Transverse colon (tissue), 4 donors: ENCODE results near the gene AMFR. TPM values are rescaled to one million over a fixed set of nuclear protein-coding genes. Genes with fewer than 3 reads are reported as not detected.

Experiments
- DNase-seq: peaks from one replicate; pipeline ENCODE4 v3.0.0-alpha.2; 2019
- H3K27ac ChIP-seq, 4 donors: fragments of 200-600 bp; sonication (generic); 2 replicates each; pipeline ENCODE4 v1.5.1; 2016 to 2018; ENCODE audit warnings: inconsistent platforms in 4 of 4
- H3K27me3 ChIP-seq: fragments of 200-600 bp; sonication (generic); 2 replicates; pipeline ENCODE4 v1.5.1; 2017; ENCODE audit warnings: inconsistent platforms
- H3K36me3 ChIP-seq, 4 donors: fragments of 200-600 bp; sonication (generic); 2 replicates each; pipeline ENCODE4 v1.5.1; 2017 to 2019; ENCODE audit warnings: inconsistent platforms in 4 of 4
- H3K4me1 ChIP-seq, 4 donors: fragments of 200-600 bp; sonication (generic); 2 replicates each; pipeline ENCODE4 v1.5.1; 2017 to 2020; ENCODE audit warnings: inconsistent platforms in 4 of 4
- H3K4me3 ChIP-seq, 4 donors: fragments of 200-600 bp; sonication (generic); 1 replicate in 1 of 4; 2 replicates in 3 of 4; pipeline versions ENCODE4 v1.5.1 to v1.6.1; 2017 to 2019; ENCODE audit warnings: inconsistent platforms in 4 of 4
- H3K9me3 ChIP-seq, 2 donors: fragments of 200-600 bp; sonication (generic); 2 replicates each; pipeline ENCODE4 v1.5.1; 2017 to 2019; ENCODE audit warnings: inconsistent platforms in 2 of 2
- EP300 ChIP-seq: sonication (generic); formaldehyde crosslinking; IDR thresholded peaks from one replicate; pipeline ENCODE4 v1.6.1; 2017; ENCODE audit warnings: antibody characterized with exemption, low read depth
- POLR2A ChIP-seq: fragments of 450-650 bp; IDR thresholded peaks from one replicate; pipeline ENCODE4 v1.6.1; 2016; ENCODE audit warnings: antibody characterized with exemption, mild to moderate bottlenecking, moderate library complexity
- POLR2AphosphoS5 ChIP-seq, 3 donors: sonication (generic); formaldehyde crosslinking; IDR thresholded peaks; one replicate each; pipeline ENCODE4 v1.6.1; 2016; ENCODE audit warnings: antibody characterized with exemption in 3 of 3
- WGBS, 2 donors: methylation state at CpG; one replicate each; pipeline ENCODE4 v1.1.5; 2018; ENCODE audit warnings: low coverage in 1 of 2; 5-methylcytosine and 5-hydroxymethylcytosine counted together
- in situ Hi-C, 4 donors: fragments of 200-750 bp; cut with MboI; loops; one replicate each; pipeline versions ENCODE4 v1.15.0 to v1.15.1; 2017; ENCODE audit warnings: low sequenced_read_pairs in 3 of 4, low pct_ligation_motif_present in 1 of 4, low pct_unique_long_range_greater_than_20kb in 1 of 4
- intact Hi-C: fragments of 100-400 bp; cut with DNase I; formaldehyde crosslinking; loops from one replicate; pipeline ENCODE4 v1.15.1; 2023; ENCODE audit warnings: low total_unique reads
- total RNA-seq, 4 donors: library from RNA; depleted of rRNA; stranded (reverse); fragments of >200 nt; gene quantifications; one replicate each; pipeline ENCODE4 v1.1.0, GENCODE V29; 2016
- TF ChIP-seq, protein P1 (sequence below), 5 experiments: fragments of 200-600 bp in 3 of 5; fragments of 450-650 bp in 2 of 5; sonication (generic) in 3 of 5; IDR thresholded peaks; 1 replicate in 2 of 5; 2 replicates in 3 of 5; pipeline ENCODE4 v1.5.1; 2016 to 2017; ENCODE audit warnings: antibody characterized with exemption in 5 of 5, inconsistent platforms in 3 of 5, mild to moderate bottlenecking in 2 of 5, moderate library complexity in 1 of 5

AMFR gene
- total RNA-seq, 4 donors from 2014 or later, result 60.7 to 156 (median 114) TPM

DNA sequence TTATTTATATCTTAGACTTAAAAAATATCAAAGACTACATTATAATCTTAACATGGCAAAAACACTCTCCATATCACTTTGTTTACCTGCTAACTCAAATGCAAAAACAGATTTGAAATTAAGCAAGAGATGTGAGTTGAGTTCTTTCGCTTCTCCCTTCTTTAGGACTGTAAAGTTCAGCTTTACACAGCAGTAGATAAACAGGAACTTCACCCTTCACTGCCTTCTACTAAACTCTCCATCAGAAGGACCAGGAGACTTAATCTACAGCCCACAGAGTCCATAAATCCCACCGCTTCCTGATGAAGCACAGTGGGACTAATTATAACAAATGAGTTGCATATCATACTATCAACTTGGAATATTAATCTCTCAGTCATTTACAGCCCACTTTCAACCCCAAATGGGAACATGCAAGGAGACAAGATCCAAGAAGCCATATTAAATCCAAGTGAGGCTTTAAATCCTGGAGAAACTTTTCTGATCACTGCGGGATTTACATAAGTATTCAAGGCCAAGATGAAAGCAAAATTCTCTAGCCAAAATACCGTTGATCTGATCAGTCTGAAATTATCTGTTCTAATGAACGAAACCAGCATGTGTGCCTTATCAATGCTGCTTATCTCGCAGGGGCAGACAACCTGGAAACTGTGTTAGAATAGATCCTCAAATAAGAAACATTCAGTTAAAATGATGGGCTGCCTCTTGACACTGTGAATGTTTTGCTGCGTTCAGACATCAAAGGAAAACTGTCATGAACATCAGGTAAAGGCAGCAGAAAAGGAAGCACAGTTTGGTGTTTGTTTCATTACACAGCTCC lies 1.6 kb downstream of the AMFR start:
- 17 to 20% methylated on average over 5 to 7 of the region's 7 CpGs for WGBS, 2 donors
- Histone ChIP-seq H3K4me3 (peak overlapping the region; percentile 77 to 99 (median 97)), H3K27ac (peak overlapping the region; percentile 91 to 95 (median 92)), H3K27me3 (no peaks in the 10 kb centered on the region), H3K9me3 (no peaks in the 10 kb centered on the region), H3K36me3 (no peaks in the 10 kb centered on the region), H3K4me1 (peaks cover 9 to 50% (median 22%) of the 10 kb centered on the region in 4 donors)
- intact Hi-C loops, result no loop called here
- in situ Hi-C loops, result no loop called here
- DNase-seq, result no peak
- TF ChIP-seq POLR2AphosphoS5 (IDR thresholded peaks at IDR 0.05) (peak in 1 of 3 donors; percentile 9), EP300 (no peak)
- TF ChIP-seq, protein P1, sequence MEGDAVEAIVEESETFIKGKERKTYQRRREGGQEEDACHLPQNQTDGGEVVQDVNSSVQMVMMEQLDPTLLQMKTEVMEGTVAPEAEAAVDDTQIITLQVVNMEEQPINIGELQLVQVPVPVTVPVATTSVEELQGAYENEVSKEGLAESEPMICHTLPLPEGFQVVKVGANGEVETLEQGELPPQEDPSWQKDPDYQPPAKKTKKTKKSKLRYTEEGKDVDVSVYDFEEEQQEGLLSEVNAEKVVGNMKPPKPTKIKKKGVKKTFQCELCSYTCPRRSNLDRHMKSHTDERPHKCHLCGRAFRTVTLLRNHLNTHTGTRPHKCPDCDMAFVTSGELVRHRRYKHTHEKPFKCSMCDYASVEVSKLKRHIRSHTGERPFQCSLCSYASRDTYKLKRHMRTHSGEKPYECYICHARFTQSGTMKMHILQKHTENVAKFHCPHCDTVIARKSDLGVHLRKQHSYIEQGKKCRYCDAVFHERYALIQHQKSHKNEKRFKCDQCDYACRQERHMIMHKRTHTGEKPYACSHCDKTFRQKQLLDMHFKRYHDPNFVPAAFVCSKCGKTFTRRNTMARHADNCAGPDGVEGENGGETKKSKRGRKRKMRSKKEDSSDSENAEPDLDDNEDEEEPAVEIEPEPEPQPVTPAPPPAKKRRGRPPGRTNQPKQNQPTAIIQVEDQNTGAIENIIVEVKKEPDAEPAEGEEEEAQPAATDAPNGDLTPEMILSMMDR (IDR thresholded peaks at IDR 0.05), result no peak

GRCh38 chr16:56422896-56423441 lies 2.4 kb downstream of the AMFR start:
- peaks cover 9 to 50% (median 22%) of the 10 kb centered on the region in 4 donors for H3K4me1 ChIP-seq
- in situ Hi-C loops (no loop called here), intact Hi-C loops (no loop called here)
- H3K4me3 ChIP-seq, result peak overlapping the region in 1 of 4 donors; percentile 97
- no peak for DNase-seq
- no peaks in the 10 kb centered on the region for H3K9me3 ChIP-seq
- no peaks in the 10 kb centered on the region for H3K27me3 ChIP-seq
- TF ChIP-seq POLR2A, result no peak
- TF ChIP-seq POLR2AphosphoS5 (IDR thresholded peaks at IDR 0.05), result no peak
- TF ChIP-seq, protein P1 (IDR thresholded peaks at IDR 0.05), result no peak
- no peak for TF ChIP-seq EP300
- no peaks in the 10 kb centered on the region for H3K36me3 ChIP-seq
- H3K27ac ChIP-seq, result peak overlapping the region in 1 of 4 donors; percentile 91
- WGBS, 2 donors, result 71 to 82% methylated on average over 4 of the region's 4 CpGs

DNA sequence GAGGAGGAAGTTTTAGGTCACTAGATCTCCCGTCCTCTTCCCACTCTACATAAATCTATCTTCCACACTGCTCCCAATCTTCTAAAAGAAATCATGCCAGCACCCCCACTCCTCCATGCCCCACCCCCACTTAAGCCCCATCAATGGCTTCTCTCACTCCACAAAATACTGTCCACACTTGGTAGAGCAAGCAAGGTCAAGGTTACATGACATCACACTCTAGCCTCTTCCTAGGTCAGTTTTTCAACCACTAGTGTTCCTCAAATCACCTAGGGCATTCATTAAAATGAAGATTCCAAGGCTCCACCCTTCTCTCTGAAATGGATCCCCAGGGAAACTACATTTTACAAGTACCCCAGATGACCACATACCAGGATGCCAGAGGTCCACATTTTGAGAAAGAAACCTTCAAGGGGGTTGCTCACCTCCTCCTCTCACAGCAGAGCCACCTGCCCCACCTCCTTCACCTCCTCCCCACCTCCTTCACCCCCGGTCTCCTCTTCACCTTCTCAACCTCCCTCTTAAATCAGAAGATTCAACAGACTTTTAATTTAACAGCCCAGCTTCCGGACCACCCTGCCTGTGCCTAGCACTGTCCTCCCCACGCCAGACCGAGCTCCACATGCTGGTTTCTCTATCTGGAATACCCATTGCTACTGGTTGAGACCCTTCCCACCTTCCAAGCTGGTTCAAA lies 3.2 kb downstream of the AMFR start:
- intact Hi-C loops (no loop called here), in situ Hi-C loops (no loop called here)
- no peak for DNase-seq
- no peak overlapping the region for H3K4me3 ChIP-seq
- TF ChIP-seq EP300 (no peak), POLR2AphosphoS5 (IDR thresholded peaks at IDR 0.05) (no peak), POLR2A (no peak)
- TF ChIP-seq, protein P1 (IDR thresholded peaks at IDR 0.05), result no peak
- H3K9me3 ChIP-seq, result no peaks in the 10 kb centered on the region
- H3K4me1 ChIP-seq, result peaks cover 9 to 50% (median 22%) of the 10 kb centered on the region in 4 donors
- no peak overlapping the region for H3K27ac ChIP-seq
- no peaks in the 10 kb centered on the region for H3K36me3 ChIP-seq
- no peaks in the 10 kb centered on the region for H3K27me3 ChIP-seq
- 87 to 100% methylated on average over 3 to 5 of the region's 5 CpGs for WGBS, 2 donors

GRCh38 chr16:56421313-56421712 lies 4.0 kb downstream of the AMFR start:
- no peaks in the 10 kb centered on the region for H3K36me3 ChIP-seq
- TF ChIP-seq POLR2AphosphoS5 (IDR thresholded peaks at IDR 0.05) (no peak), POLR2A (no peak), EP300 (no peak)
- TF ChIP-seq, protein P1 (IDR thresholded peaks at IDR 0.05), result no peak
- no peak overlapping the region for H3K27ac ChIP-seq
- intact Hi-C loops (no loop called here), in situ Hi-C loops (no loop called here)
- 77 to 80% methylated on average over 2 of the region's 2 CpGs for WGBS, 2 donors
- no peaks in the 10 kb centered on the region for H3K27me3 ChIP-seq
- no peak overlapping the region for H3K4me3 ChIP-seq
- H3K9me3 ChIP-seq, result no peaks in the 10 kb centered on the region
- no peak for DNase-seq
- peaks cover 9 to 50% (median 22%) of the 10 kb centered on the region in 4 donors for H3K4me1 ChIP-seq
